Hepatocyte (in vitro differentiated cells): Measurements from ENCODE around the gene CRYZ.

Experiments
- EZH2phosphoT487 ChIP-seq: fragments of 200-600 bp; sonication (generic); IDR thresholded peaks from one replicate; pipeline ENCODE4 v1.6.1; 2018; ENCODE audit warnings: antibody characterized with exemption, mild to moderate bottlenecking, low read depth, moderate library complexity; ENCODE audit not compliant: unreplicated experiment, severe bottlenecking
- TF ChIP-seq, protein P1 (sequence below): fragments of 200-600 bp; sonication (generic); IDR thresholded peaks from 2 replicates; pipeline ENCODE4 v1.5.1; 2016; ENCODE audit warnings: antibody characterized with exemption, mild to moderate bottlenecking; ENCODE audit not compliant: poor library complexity

GRCh38 chr1:74715236-74715502, 17.7 kb downstream of the CRYZ start:
- no peak for TF ChIP-seq EZH2phosphoT487
- TF ChIP-seq, protein P1, sequence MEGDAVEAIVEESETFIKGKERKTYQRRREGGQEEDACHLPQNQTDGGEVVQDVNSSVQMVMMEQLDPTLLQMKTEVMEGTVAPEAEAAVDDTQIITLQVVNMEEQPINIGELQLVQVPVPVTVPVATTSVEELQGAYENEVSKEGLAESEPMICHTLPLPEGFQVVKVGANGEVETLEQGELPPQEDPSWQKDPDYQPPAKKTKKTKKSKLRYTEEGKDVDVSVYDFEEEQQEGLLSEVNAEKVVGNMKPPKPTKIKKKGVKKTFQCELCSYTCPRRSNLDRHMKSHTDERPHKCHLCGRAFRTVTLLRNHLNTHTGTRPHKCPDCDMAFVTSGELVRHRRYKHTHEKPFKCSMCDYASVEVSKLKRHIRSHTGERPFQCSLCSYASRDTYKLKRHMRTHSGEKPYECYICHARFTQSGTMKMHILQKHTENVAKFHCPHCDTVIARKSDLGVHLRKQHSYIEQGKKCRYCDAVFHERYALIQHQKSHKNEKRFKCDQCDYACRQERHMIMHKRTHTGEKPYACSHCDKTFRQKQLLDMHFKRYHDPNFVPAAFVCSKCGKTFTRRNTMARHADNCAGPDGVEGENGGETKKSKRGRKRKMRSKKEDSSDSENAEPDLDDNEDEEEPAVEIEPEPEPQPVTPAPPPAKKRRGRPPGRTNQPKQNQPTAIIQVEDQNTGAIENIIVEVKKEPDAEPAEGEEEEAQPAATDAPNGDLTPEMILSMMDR: no peak
